ENCODE data around the gene GPANK1. TPM values are rescaled to one million over a fixed set of nuclear protein-coding genes. Genes with fewer than 3 reads are reported as not detected.

GPANK1 gene
- total RNA-seq, 1 donor from 2014 or later: 30.1 TPM

GRCh38 chr6:31630177-31630934 lies 34.4 kb downstream of the GPANK1 start:
- H3K27me3 Mint-ChIP-seq (ENCODE audit: unreplicated experiment): peaks cover 16% of the 10 kb centered on the region
- peaks cover 2% of the 10 kb centered on the region for H3K4me1 Mint-ChIP-seq (ENCODE audit: low read depth, unreplicated experiment)
- no peak for DNase-seq
- peak overlapping the region; percentile 42 for H3K4me3 Mint-ChIP-seq (ENCODE audit: unreplicated experiment)
- peaks cover 6% of the 10 kb centered on the region for H3K9me3 Mint-ChIP-seq (ENCODE audit: unreplicated experiment)
- no peak for TF ChIP-seq CTCF (IDR thresholded peaks at IDR 0.05; ENCODE audit: partially characterized antibody, unreplicated experiment)
- peaks cover 10% of the 10 kb centered on the region for H3K36me3 Mint-ChIP-seq (ENCODE audit: unreplicated experiment)
- H3K27ac Mint-ChIP-seq (ENCODE audit: unreplicated experiment): peak overlapping the region; percentile 38

- no peak overlapping the region for H3K27ac Mint-ChIP-seq (ENCODE audit: unreplicated experiment)
- no peak overlapping the region for H3K4me3 Mint-ChIP-seq (ENCODE audit: unreplicated experiment)
- no peak for DNase-seq
- peaks cover 6% of the 10 kb centered on the region for H3K9me3 Mint-ChIP-seq (ENCODE audit: unreplicated experiment)
- peaks cover 3% of the 10 kb centered on the region for H3K4me1 Mint-ChIP-seq (ENCODE audit: low read depth, unreplicated experiment)
- H3K36me3 Mint-ChIP-seq (ENCODE audit: unreplicated experiment): peaks cover 10% of the 10 kb centered on the region
- H3K27me3 Mint-ChIP-seq (ENCODE audit: unreplicated experiment): peaks cover 12% of the 10 kb centered on the region
- no peak for TF ChIP-seq CTCF (IDR thresholded peaks at IDR 0.05; ENCODE audit: partially characterized antibody, unreplicated experiment)
Observed at GRCh38 chr6:31629014-31629413, 35.8 kb downstream of the GPANK1 start.

- Mint-ChIP-seq H3K4me3 (ENCODE audit: unreplicated experiment) (peak overlapping the region; percentile 44), H3K27me3 (ENCODE audit: unreplicated experiment) (peaks cover 10% of the 10 kb centered on the region), H3K36me3 (ENCODE audit: unreplicated experiment) (peaks cover 14% of the 10 kb centered on the region)
Observed at GRCh38 chr6:31627690-31628287, 37.0 kb downstream of the GPANK1 start.

GRCh38 chr6:31626952-31627351 lies 37.8 kb downstream of the GPANK1 start:
- TF ChIP-seq CTCF (IDR thresholded peaks at IDR 0.05; ENCODE audit: partially characterized antibody, unreplicated experiment): no peak
- H3K27me3 Mint-ChIP-seq (ENCODE audit: unreplicated experiment): peaks cover 8% of the 10 kb centered on the region
- H3K27ac Mint-ChIP-seq (ENCODE audit: unreplicated experiment): no peak overlapping the region
- no peak for DNase-seq
- peaks cover 6% of the 10 kb centered on the region for H3K9me3 Mint-ChIP-seq (ENCODE audit: unreplicated experiment)
- H3K4me1 Mint-ChIP-seq (ENCODE audit: low read depth, unreplicated experiment): peaks cover 17% of the 10 kb centered on the region
- no peak overlapping the region for H3K4me3 Mint-ChIP-seq (ENCODE audit: unreplicated experiment)
- H3K36me3 Mint-ChIP-seq (ENCODE audit: unreplicated experiment): peaks cover 14% of the 10 kb centered on the region

More at GRCh38 chr6:31627690-31628287, 37.0 kb downstream of the GPANK1 start:
- TF ChIP-seq CTCF (IDR thresholded peaks at IDR 0.05; ENCODE audit: partially characterized antibody, unreplicated experiment): no peak
- Mint-ChIP-seq H3K9me3 (ENCODE audit: unreplicated experiment) (peaks cover 6% of the 10 kb centered on the region), H3K27ac (ENCODE audit: unreplicated experiment) (peak overlapping the region; percentile 16), H3K4me1 (ENCODE audit: low read depth, unreplicated experiment) (peaks cover 10% of the 10 kb centered on the region)
- no peak for DNase-seq

GRCh38 chr6:31624070-31624469 lies 40.7 kb downstream of the GPANK1 start:
- H3K4me3 Mint-ChIP-seq (ENCODE audit: unreplicated experiment): peak overlapping the region; percentile 75
- DNase-seq: no peak
- peaks cover 8% of the 10 kb centered on the region for H3K27me3 Mint-ChIP-seq (ENCODE audit: unreplicated experiment)
- H3K4me1 Mint-ChIP-seq (ENCODE audit: low read depth, unreplicated experiment): peaks cover 17% of the 10 kb centered on the region
- peaks cover 8% of the 10 kb centered on the region for H3K36me3 Mint-ChIP-seq (ENCODE audit: unreplicated experiment)
- peak overlapping the region; percentile 62 for H3K27ac Mint-ChIP-seq (ENCODE audit: unreplicated experiment)
- TF ChIP-seq CTCF (IDR thresholded peaks at IDR 0.05; ENCODE audit: partially characterized antibody, unreplicated experiment): no peak
- peaks cover 6% of the 10 kb centered on the region for H3K9me3 Mint-ChIP-seq (ENCODE audit: unreplicated experiment)
